GM12878 (cell line): ENCODE results near the gene PIK3R2. TPM values are rescaled to one million over a fixed set of nuclear protein-coding genes. Genes with fewer than 3 reads are reported as not detected.

ENCODE experiments used
- BCL3 ChIP-seq: IDR thresholded peaks from 2 replicates; pipeline ENCODE4 v1.6.1; 2011; ENCODE audit warnings: borderline replicate concordance, low read depth, mild to moderate bottlenecking, moderate library complexity, low read length; ENCODE audit not compliant: insufficient read depth, poor library complexity, severe bottlenecking
- MEF2A ChIP-seq: IDR thresholded peaks from 2 replicates; pipeline ENCODE4 v1.6.1; 2011; ENCODE audit warnings: low read depth, mild to moderate bottlenecking, low read length, moderate library complexity; ENCODE audit not compliant: insufficient read depth
- RFX5 ChIP-seq: IDR thresholded peaks from 2 replicates; pipeline ENCODE4 v1.6.1; 2011; ENCODE audit warnings: low read depth, low read length, improper control_type of control experiment
- SUPT20H ChIP-seq: IDR thresholded peaks from 2 replicates; pipeline ENCODE4 v1.6.1; 2011; ENCODE audit warnings: low read depth, mild to moderate bottlenecking, low read length, moderate library complexity, borderline replicate concordance; ENCODE audit not compliant: control insufficient read depth
- polyA plus RNA-seq, 11 experiments: library from polyadenylated mRNA; depleted of rRNA in 4 of 11; unstranded in 6 of 11; stranded (reverse) in 5 of 11; fragments of >200 nt; fragmentation: Nextera tagmentation in 4 of 11; fragmentation: Illumina TruSeq in 1 of 11; extraction: Ambion mirVana in 4 of 11; extraction: Trizol in 1 of 11; gene quantifications; 1 replicate in 1 of 11; 2 replicates in 10 of 11; pipeline versions ENCODE4 v1.2.1 to v1.2.3, GENCODE V29; 2011 to 2016; ENCODE audit warnings: inconsistent platforms in 2 of 11, missing spikeins in 2 of 11, low read depth in 1 of 11
- total RNA-seq, 4 experiments: library from RNA; depleted of rRNA in 3 of 4; stranded (reverse); fragments of >200 nt in 3 of 4; fragmentation: Illumina TruSeq in 1 of 4; extraction: Trizol in 1 of 4; gene quantifications; 2 replicates each; pipeline versions ENCODE4 v1.2.1 to v1.2.3, GENCODE V29; 2013 to 2021
- TF ChIP-seq, protein P1 (sequence below): fragments of 150-350 bp; IDR thresholded peaks from 2 replicates; pipeline ENCODE4 v1.6.1; 2016; ENCODE audit warnings: low read depth, low read length
- TF ChIP-seq, protein P2 (sequence below): fragments of 450-650 bp; IDR thresholded peaks from 2 replicates; pipeline ENCODE4 v1.6.1; 2017; ENCODE audit warnings: mild to moderate bottlenecking
- TF ChIP-seq, protein P3 (sequence below): fragments of 450-650 bp; IDR thresholded peaks from 2 replicates; pipeline ENCODE4 v1.6.1; 2017; ENCODE audit warnings: antibody characterized with exemption, mild to moderate bottlenecking, moderate library complexity

Gene PIK3R2
- total and polyA plus RNA-seq, 10 of the 15 experiments (the other 5 are each of a cell fraction or from before 2014, with no cell fraction given), result 0.26 to 22.6 (median 2.5) TPM

GRCh38 chr19:18135712-18136584 is 17.0 kb upstream of the PIK3R2 start (continued):
- TF ChIP-seq SUPT20H, result no peak
- TF ChIP-seq, protein P1, sequence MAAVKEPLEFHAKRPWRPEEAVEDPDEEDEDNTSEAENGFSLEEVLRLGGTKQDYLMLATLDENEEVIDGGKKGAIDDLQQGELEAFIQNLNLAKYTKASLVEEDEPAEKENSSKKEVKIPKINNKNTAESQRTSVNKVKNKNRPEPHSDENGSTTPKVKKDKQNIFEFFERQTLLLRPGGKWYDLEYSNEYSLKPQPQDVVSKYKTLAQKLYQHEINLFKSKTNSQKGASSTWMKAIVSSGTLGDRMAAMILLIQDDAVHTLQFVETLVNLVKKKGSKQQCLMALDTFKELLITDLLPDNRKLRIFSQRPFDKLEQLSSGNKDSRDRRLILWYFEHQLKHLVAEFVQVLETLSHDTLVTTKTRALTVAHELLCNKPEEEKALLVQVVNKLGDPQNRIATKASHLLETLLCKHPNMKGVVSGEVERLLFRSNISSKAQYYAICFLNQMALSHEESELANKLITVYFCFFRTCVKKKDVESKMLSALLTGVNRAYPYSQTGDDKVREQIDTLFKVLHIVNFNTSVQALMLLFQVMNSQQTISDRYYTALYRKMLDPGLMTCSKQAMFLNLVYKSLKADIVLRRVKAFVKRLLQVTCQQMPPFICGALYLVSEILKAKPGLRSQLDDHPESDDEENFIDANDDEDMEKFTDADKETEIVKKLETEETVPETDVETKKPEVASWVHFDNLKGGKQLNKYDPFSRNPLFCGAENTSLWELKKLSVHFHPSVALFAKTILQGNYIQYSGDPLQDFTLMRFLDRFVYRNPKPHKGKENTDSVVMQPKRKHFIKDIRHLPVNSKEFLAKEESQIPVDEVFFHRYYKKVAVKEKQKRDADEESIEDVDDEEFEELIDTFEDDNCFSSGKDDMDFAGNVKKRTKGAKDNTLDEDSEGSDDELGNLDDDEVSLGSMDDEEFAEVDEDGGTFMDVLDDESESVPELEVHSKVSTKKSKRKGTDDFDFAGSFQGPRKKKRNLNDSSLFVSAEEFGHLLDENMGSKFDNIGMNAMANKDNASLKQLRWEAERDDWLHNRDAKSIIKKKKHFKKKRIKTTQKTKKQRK, result no peak
- no peak for TF ChIP-seq BCL3
- TF ChIP-seq, protein P2, sequence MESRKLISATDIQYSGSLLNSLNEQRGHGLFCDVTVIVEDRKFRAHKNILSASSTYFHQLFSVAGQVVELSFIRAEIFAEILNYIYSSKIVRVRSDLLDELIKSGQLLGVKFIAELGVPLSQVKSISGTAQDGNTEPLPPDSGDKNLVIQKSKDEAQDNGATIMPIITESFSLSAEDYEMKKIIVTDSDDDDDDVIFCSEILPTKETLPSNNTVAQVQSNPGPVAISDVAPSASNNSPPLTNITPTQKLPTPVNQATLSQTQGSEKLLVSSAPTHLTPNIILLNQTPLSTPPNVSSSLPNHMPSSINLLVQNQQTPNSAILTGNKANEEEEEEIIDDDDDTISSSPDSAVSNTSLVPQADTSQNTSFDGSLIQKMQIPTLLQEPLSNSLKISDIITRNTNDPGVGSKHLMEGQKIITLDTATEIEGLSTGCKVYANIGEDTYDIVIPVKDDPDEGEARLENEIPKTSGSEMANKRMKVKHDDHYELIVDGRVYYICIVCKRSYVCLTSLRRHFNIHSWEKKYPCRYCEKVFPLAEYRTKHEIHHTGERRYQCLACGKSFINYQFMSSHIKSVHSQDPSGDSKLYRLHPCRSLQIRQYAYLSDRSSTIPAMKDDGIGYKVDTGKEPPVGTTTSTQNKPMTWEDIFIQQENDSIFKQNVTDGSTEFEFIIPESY, result no peak
- TF ChIP-seq MEF2A, result no peak
- TF ChIP-seq, protein P3, sequence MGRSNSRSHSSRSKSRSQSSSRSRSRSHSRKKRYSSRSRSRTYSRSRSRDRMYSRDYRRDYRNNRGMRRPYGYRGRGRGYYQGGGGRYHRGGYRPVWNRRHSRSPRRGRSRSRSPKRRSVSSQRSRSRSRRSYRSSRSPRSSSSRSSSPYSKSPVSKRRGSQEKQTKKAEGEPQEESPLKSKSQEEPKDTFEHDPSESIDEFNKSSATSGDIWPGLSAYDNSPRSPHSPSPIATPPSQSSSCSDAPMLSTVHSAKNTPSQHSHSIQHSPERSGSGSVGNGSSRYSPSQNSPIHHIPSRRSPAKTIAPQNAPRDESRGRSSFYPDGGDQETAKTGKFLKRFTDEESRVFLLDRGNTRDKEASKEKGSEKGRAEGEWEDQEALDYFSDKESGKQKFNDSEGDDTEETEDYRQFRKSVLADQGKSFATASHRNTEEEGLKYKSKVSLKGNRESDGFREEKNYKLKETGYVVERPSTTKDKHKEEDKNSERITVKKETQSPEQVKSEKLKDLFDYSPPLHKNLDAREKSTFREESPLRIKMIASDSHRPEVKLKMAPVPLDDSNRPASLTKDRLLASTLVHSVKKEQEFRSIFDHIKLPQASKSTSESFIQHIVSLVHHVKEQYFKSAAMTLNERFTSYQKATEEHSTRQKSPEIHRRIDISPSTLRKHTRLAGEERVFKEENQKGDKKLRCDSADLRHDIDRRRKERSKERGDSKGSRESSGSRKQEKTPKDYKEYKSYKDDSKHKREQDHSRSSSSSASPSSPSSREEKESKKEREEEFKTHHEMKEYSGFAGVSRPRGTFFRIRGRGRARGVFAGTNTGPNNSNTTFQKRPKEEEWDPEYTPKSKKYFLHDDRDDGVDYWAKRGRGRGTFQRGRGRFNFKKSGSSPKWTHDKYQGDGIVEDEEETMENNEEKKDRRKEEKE, result no peak
- TF ChIP-seq RFX5, result no peak
